Measurements from ENCODE around the gene DHRSX. TPM values are rescaled to one million over a fixed set of nuclear protein-coding genes. Genes with fewer than 3 reads are reported as not detected.
"Not testable (repeated sequence)": the region's sequence is repeated elsewhere in the genome, so short reads cannot be mapped to it uniquely, and the experiment has no call there.

The DHRSX gene
- total RNA-seq, 4 donors from 2014 or later, result 4.4 to 23.8 (median 11.3) TPM

DNA sequence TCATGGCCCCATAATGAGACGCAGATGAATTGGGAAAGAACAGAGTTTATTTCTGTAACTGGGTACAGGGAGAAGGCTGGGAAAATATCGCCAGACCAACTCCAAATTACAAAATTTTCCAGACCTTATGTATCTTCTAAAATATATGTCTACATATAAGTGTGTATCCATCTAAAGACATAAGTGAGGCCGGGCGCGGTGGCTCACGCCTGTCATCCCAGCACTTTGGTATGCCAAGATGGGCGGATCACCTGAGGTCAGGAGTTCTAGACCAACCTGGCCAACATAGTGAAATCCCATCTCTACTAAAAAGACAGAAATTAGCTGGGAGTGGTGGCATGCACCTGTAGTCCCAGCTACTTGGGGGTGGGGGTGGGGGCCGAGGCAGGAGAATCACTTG is 11.7 kb upstream of the DHRSX start:
- H3K4me1 ChIP-seq, result no peaks in the 10 kb centered on the region
- no peak overlapping the region for H3K27ac ChIP-seq
- no peaks in the 10 kb centered on the region for H3K36me3 ChIP-seq
- intact Hi-C loops (cut with DNase I; ENCODE audit: low total_unique reads), result no loop called here
- TF ChIP-seq POLR2A (IDR thresholded peaks at IDR 0.05) (no peak), CTCF (IDR thresholded peaks at IDR 0.05) (no peak)
- no peak overlapping the region for H3K4me3 ChIP-seq
- no peak for DNase-seq
- no peaks in the 10 kb centered on the region for H3K9me3 ChIP-seq
- no peaks in the 10 kb centered on the region for H3K27me3 ChIP-seq

GRCh38 chrX:2511326-2511725 is 10.6 kb upstream of the DHRSX start:
- intact Hi-C loops (cut with DNase I; ENCODE audit: low total_unique reads), result no loop called here
- no peaks in the 10 kb centered on the region for H3K36me3 ChIP-seq

GRCh38 chrX:2508648-2509335 is 8.0 kb upstream of the DHRSX start:
- intact Hi-C loops (cut with DNase I; ENCODE audit: low total_unique reads), result no loop called here

More at GRCh38 chrX:2511326-2511725, 10.6 kb upstream of the DHRSX start:
- no peak for DNase-seq
- H3K9me3 ChIP-seq, result no peaks in the 10 kb centered on the region
- H3K4me1 ChIP-seq, result no peaks in the 10 kb centered on the region
- TF ChIP-seq CTCF (IDR thresholded peaks at IDR 0.05), result no peak
- no peak for TF ChIP-seq POLR2A (IDR thresholded peaks at IDR 0.05)
- no peak overlapping the region for H3K4me3 ChIP-seq
- no peaks in the 10 kb centered on the region for H3K27me3 ChIP-seq
- H3K27ac ChIP-seq, result no peak overlapping the region

DNA sequence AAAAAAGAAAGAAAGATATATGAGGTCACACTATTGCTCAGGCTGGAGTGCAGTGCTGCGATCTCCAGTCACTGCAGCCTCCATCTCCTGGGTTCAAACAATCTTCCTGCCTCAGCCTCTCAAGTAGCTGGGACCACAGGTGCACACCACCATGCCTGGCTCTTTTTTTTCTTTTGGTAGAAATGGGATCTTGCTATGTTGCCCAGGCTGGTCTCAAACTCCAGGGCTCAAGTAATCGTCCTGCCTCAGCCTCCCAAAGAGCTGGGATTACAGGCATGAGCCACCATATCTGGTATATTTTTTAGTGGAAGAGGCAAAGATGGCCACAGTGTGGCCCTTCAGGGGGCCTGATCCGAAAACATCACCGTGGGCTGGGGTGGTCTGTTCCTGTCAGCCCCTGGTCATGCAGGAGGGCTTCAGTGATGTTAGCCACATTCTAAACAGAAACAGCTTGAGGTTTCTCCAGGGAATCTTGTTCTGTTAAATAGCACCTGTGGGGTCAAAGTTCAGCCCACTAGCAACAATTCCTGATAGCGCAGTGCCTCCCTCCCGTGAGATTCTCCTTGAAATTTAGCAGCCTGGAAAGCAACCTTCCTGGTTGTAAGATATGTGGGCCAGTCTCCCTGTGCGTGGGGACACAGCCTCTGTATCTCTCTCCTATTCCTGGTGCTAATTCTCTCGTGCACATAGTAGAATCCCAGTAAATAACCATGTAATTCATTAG is 7.3 kb upstream of the DHRSX start:
- Histone ChIP-seq H3K27ac (no peak overlapping the region), H3K4me1 (no peaks in the 10 kb centered on the region), H3K27me3 (no peaks in the 10 kb centered on the region), H3K4me3 (no peak overlapping the region), H3K36me3 (no peaks in the 10 kb centered on the region), H3K9me3 (no peaks in the 10 kb centered on the region)
- no peak for DNase-seq
- TF ChIP-seq CTCF (IDR thresholded peaks at IDR 0.05) (no peak), POLR2A (IDR thresholded peaks at IDR 0.05) (no peak)
- intact Hi-C loops (cut with DNase I; ENCODE audit: low total_unique reads), result no loop called here

More at GRCh38 chrX:2508648-2509335, 8.0 kb upstream of the DHRSX start:
- H3K4me3 ChIP-seq, result no peak overlapping the region
- no peak overlapping the region for H3K27ac ChIP-seq
- H3K36me3 ChIP-seq, result no peaks in the 10 kb centered on the region
- no peaks in the 10 kb centered on the region for H3K9me3 ChIP-seq
- H3K27me3 ChIP-seq, result no peaks in the 10 kb centered on the region
- H3K4me1 ChIP-seq, result no peaks in the 10 kb centered on the region
- no peak for DNase-seq
- no peak for TF ChIP-seq CTCF (IDR thresholded peaks at IDR 0.05)
- TF ChIP-seq POLR2A (IDR thresholded peaks at IDR 0.05), result no peak

GRCh38 chrX:2507196-2507595 is 6.4 kb upstream of the DHRSX start:
- H3K4me1 ChIP-seq, result no peaks in the 10 kb centered on the region
- no peaks in the 10 kb centered on the region for H3K9me3 ChIP-seq
- TF ChIP-seq POLR2A (IDR thresholded peaks at IDR 0.05), result no peak
- TF ChIP-seq CTCF (IDR thresholded peaks at IDR 0.05), result no peak
- H3K36me3 ChIP-seq, result no peaks in the 10 kb centered on the region
- DNase-seq, result no peak
- H3K27ac ChIP-seq, result no peak overlapping the region
- intact Hi-C loops (cut with DNase I; ENCODE audit: low total_unique reads), result no loop called here
- no peak overlapping the region for H3K4me3 ChIP-seq
- H3K27me3 ChIP-seq, result no peaks in the 10 kb centered on the region

DNA sequence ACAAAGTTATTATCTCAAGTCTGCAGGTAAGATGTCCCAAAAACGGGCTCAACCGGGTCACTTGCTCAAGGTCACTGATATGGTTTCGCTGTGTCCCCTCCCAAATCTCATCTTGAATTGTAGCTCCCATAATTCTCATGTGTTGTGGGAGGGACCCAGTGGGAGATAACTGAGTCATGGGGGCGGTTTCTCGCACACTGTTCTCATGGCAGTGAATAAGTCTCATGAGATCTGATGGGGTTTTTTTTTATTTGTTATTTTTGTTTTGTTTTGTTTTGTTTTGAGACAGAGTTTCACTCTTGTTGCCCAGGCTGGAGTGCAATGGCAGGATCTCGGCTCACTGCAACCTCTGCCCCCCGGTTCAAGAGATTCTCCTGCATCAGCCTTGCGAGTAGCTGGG is 4.6 kb upstream of the DHRSX start:
- intact Hi-C loops (cut with DNase I; ENCODE audit: low total_unique reads), result not testable (repeated sequence)

More for the DNA sequence above, 4.6 kb upstream of the DHRSX start:
- DNase-seq, H3K9me3 ChIP-seq, H3K4me1 ChIP-seq, H3K36me3 ChIP-seq, H3K4me3 ChIP-seq, H3K27me3 ChIP-seq, H3K27ac ChIP-seq: not testable (repeated sequence)
